ENCODE data around the gene PBLD.

GRCh38 chr10:68296843-68297663 lies 35.7 kb downstream of the PBLD start:
- no peak for TF ChIP-seq CTCF (conservative IDR thresholded peaks at IDR 0.05)
- no peak for TF ChIP-seq EZH2 (IDR thresholded peaks at IDR 0.05; ENCODE audit: low read depth)
